Colonic mucosa (tissue), 4 donors: ENCODE data around the gene UBE2G2. TPM values are rescaled to one million over a fixed set of nuclear protein-coding genes. Genes with fewer than 3 reads are reported as not detected.

ENCODE experiments used
- DNase-seq: peaks from one replicate; pipeline ENCODE4 v3.0.0-alpha.2; 2020
- H3K27ac ChIP-seq: fragments of 200-600 bp; one replicate; pipeline ENCODE4 v1.8.0; 2021
- H3K27me3 ChIP-seq: fragments of 200-600 bp; one replicate; pipeline ENCODE4 v1.8.0; 2021
- H3K36me3 ChIP-seq: fragments of 200-600 bp; one replicate; pipeline ENCODE4 v1.8.0; 2021
- H3K4me1 ChIP-seq: fragments of 200-600 bp; one replicate; pipeline ENCODE4 v1.8.0; 2021; ENCODE audit warnings: mild to moderate bottlenecking
- H3K4me3 ChIP-seq: fragments of 200-600 bp; one replicate; pipeline ENCODE4 v1.8.0; 2021
- H3K9ac ChIP-seq, 2 donors: one replicate each; pipeline ENCODE4 v1.7.0; 2013; ENCODE audit warnings: control low read depth in 2 of 2, low read depth in 2 of 2, low read length in 2 of 2
- H3K9me3 ChIP-seq: fragments of 200-600 bp; one replicate; pipeline ENCODE4 v1.8.0; 2021
- CTCF ChIP-seq: fragments of 200-600 bp; IDR thresholded peaks from one replicate; pipeline ENCODE4 v1.8.0; 2022; ENCODE audit warnings: antibody characterized with exemption, mild to moderate bottlenecking
- intact Hi-C: fragments of 100-400 bp; cut with DNase I; formaldehyde crosslinking; loops from one replicate; pipeline ENCODE4 v1.14.1; 2022
- total RNA-seq, 2 donors: library from RNA; stranded (reverse); fragmentation: NEBNext Ultra II Directional in 1 of 2; extraction: Animal tissue kit (Norgen Biotek cat#: 25700) in 1 of 2; gene quantifications; one replicate each; pipeline ENCODE4 v1.2.1, GENCODE V29; 2021
- donor health status: healthy.
- donor health status: DM: no; HTN: no; CAD: no.
- donor health status: DM: no; HTN: no; CAD: no.

Gene UBE2G2
- total RNA-seq, 2 donors from 2014 or later, result 50.3 to 76.1 TPM

- Histone ChIP-seq H3K36me3 (no peaks in the 10 kb centered on the region), H3K9ac (no peak overlapping the region), H3K27me3 (no peaks in the 10 kb centered on the region), H3K9me3 (no peaks in the 10 kb centered on the region), H3K27ac (no peak overlapping the region), H3K4me3 (no peak overlapping the region), H3K4me1 (no peaks in the 10 kb centered on the region)
- intact Hi-C loops, result no loop called here
- DNase-seq, result no peak
- TF ChIP-seq CTCF, result no peak
Observed at GRCh38 chr21:44762221-44763049, 39.2 kb downstream of the UBE2G2 start.

- Histone ChIP-seq H3K4me3 (no peak overlapping the region), H3K27me3 (no peaks in the 10 kb centered on the region), H3K27ac (no peak overlapping the region), H3K36me3 (no peaks in the 10 kb centered on the region), H3K9ac (peak overlapping the region in 1 of 2 donors; percentile 3), H3K4me1 (no peaks in the 10 kb centered on the region), H3K9me3 (no peaks in the 10 kb centered on the region)
- intact Hi-C loops, result no loop called here
- TF ChIP-seq CTCF, result no peak
- DNase-seq, result peak; percentile 43
Observed at GRCh38 chr21:44761747-44762208, 39.8 kb downstream of the UBE2G2 start.

- intact Hi-C loops, result no loop called here
- Histone ChIP-seq H3K4me3 (no peak overlapping the region), H3K9ac (peak overlapping the region in 1 of 2 donors; percentile 3), H3K4me1 (no peaks in the 10 kb centered on the region), H3K36me3 (no peaks in the 10 kb centered on the region), H3K27me3 (no peaks in the 10 kb centered on the region), H3K9me3 (no peaks in the 10 kb centered on the region), H3K27ac (no peak overlapping the region)
- peak; percentile 54 for DNase-seq
- TF ChIP-seq CTCF, result peak; percentile 53
Observed at GRCh38 chr21:44761011-44761729, 40.5 kb downstream of the UBE2G2 start.

GRCh38 chr21:44760376-44760775 lies 41.2 kb downstream of the UBE2G2 start:
- intact Hi-C loops, result no loop called here
- Histone ChIP-seq H3K9ac (no peak overlapping the region), H3K27ac (no peak overlapping the region), H3K4me3 (no peak overlapping the region), H3K9me3 (no peaks in the 10 kb centered on the region), H3K36me3 (no peaks in the 10 kb centered on the region), H3K4me1 (no peaks in the 10 kb centered on the region), H3K27me3 (no peaks in the 10 kb centered on the region)
- no peak for TF ChIP-seq CTCF
- no peak for DNase-seq

- Histone ChIP-seq H3K9me3 (no peaks in the 10 kb centered on the region), H3K36me3 (no peaks in the 10 kb centered on the region), H3K27ac (no peak overlapping the region), H3K4me1 (no peaks in the 10 kb centered on the region), H3K4me3 (no peak overlapping the region), H3K27me3 (no peaks in the 10 kb centered on the region), H3K9ac (no peak overlapping the region)
- intact Hi-C loops, result no loop called here
- TF ChIP-seq CTCF, result no peak
- no peak for DNase-seq
Observed at GRCh38 chr21:44759628-44760285, 41.9 kb downstream of the UBE2G2 start.
